ENCODE data around the gene PTPRG.

PTPRG gene

DNA sequence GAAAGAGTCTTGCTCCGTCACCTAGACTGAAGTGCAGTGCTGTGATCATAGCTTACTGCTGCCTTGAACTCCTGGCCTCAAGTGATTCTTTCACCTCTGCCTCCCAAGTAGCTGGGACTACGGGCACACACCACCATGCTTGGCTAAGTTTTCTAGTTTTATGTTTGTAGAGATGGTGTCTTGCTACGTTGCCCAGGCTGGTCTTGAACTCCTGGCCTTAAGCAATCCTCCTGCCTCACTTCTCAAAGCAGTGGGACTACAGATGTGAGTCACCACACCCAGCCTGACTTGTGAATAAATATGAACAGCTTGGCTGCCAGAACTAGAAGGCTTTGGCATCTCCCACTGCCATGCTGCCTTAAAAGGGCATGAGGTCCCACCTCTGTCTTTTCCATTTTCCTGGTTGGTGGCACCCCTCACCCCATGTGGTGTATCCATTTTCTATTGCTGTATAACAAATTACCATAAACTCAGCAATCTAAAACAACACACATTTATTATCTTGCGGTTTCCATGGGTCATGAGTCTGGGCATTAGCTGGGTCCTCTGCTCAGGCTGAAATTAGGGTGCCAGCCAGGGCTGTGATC, 44.3 kb downstream of the PTPRG start:
- no peak overlapping the region for H3K4me3 ChIP-seq (ENCODE audit: low read length)
- no peak for DNase-seq (ENCODE audit: low read depth)
- TF ChIP-seq, protein P1, sequence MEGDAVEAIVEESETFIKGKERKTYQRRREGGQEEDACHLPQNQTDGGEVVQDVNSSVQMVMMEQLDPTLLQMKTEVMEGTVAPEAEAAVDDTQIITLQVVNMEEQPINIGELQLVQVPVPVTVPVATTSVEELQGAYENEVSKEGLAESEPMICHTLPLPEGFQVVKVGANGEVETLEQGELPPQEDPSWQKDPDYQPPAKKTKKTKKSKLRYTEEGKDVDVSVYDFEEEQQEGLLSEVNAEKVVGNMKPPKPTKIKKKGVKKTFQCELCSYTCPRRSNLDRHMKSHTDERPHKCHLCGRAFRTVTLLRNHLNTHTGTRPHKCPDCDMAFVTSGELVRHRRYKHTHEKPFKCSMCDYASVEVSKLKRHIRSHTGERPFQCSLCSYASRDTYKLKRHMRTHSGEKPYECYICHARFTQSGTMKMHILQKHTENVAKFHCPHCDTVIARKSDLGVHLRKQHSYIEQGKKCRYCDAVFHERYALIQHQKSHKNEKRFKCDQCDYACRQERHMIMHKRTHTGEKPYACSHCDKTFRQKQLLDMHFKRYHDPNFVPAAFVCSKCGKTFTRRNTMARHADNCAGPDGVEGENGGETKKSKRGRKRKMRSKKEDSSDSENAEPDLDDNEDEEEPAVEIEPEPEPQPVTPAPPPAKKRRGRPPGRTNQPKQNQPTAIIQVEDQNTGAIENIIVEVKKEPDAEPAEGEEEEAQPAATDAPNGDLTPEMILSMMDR (IDR thresholded peaks at IDR 0.05; ENCODE audit: insufficient read depth, low read depth, low read length, missing control alignments), result no peak

GRCh38 chr3:61606196-61606595, 44.8 kb downstream of the PTPRG start:
- TF ChIP-seq, protein P1 (IDR thresholded peaks at IDR 0.05; ENCODE audit: insufficient read depth, low read depth, low read length, missing control alignments), result no peak
- H3K4me3 ChIP-seq (ENCODE audit: low read length), result no peak overlapping the region
- no peak for DNase-seq (ENCODE audit: low read depth)

DNA sequence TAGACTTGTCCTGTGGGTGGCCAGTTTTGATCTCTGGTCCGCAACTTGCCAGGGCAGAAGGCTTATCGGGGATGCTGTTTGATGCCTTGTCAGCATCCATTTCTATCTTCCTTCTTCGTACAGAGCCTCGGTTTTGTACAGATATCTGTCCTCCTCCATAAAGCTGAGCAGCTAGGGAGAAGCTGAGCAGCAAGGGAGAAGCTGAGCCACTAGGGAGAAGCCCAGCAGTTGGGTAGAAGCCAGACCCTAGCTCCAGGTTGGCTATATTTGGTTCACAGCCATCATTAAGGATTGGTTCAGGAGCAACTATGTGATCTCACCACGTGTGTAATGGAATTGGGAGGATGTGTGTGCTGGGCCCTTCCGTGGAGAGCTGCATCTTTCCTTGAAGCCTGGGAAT, 46.7 kb downstream of the PTPRG start:
- DNase-seq (ENCODE audit: low read depth), result no peak
- H3K4me3 ChIP-seq (ENCODE audit: low read length), result no peak overlapping the region
- TF ChIP-seq, protein P1 (IDR thresholded peaks at IDR 0.05; ENCODE audit: insufficient read depth, low read depth, low read length, missing control alignments), result no peak

- no peak for DNase-seq (ENCODE audit: low read depth)
- no peak overlapping the region for H3K4me3 ChIP-seq (ENCODE audit: low read length)
- TF ChIP-seq, protein P1 (IDR thresholded peaks at IDR 0.05; ENCODE audit: insufficient read depth, low read depth, low read length, missing control alignments), result no peak
These were observed 47.3 kb downstream of the PTPRG start for GRCh38 chr3:61608711-61609110.

- H3K4me3 ChIP-seq (ENCODE audit: low read length), result no peak overlapping the region
- TF ChIP-seq, protein P1 (IDR thresholded peaks at IDR 0.05; ENCODE audit: insufficient read depth, low read depth, low read length, missing control alignments), result no peak
- DNase-seq (ENCODE audit: low read depth), result no peak
These were observed 48.9 kb downstream of the PTPRG start for GRCh38 chr3:61610316-61610715.

- TF ChIP-seq, protein P1 (IDR thresholded peaks at IDR 0.05; ENCODE audit: insufficient read depth, low read depth, low read length, missing control alignments), result no peak
- no peak overlapping the region for H3K4me3 ChIP-seq (ENCODE audit: low read length)
- no peak for DNase-seq (ENCODE audit: low read depth)
These were observed 51.1 kb downstream of the PTPRG start for GRCh38 chr3:61612211-61613194.
